Neural crest cell (in vitro differentiated cells): ENCODE data around the gene WWTR1. TPM values are rescaled to one million over a fixed set of nuclear protein-coding genes. Genes with fewer than 3 reads are reported as not detected.

Experiments
- DNase-seq: peaks from one replicate; pipeline ENCODE4 v3.0.0; 2021; ENCODE audit warnings: low read depth, mixed read lengths, low spot score
- H3K27ac Mint-ChIP-seq: one replicate; pipeline ENCODE4 v1.8.0; 2021; ENCODE audit warnings: mild to moderate bottlenecking, mixed read lengths; ENCODE audit not compliant: unreplicated experiment
- H3K27me3 Mint-ChIP-seq: 2 replicates; pipeline ENCODE4 v1.8.0; 2021; ENCODE audit warnings: low read depth, mild to moderate bottlenecking, mixed read lengths
- H3K36me3 Mint-ChIP-seq: 2 replicates; pipeline ENCODE4 v1.8.0; 2021; ENCODE audit warnings: low read depth, mild to moderate bottlenecking, mixed read lengths
- H3K4me1 Mint-ChIP-seq: 2 replicates; pipeline ENCODE4 v1.8.0; 2021; ENCODE audit warnings: mixed read lengths
- H3K4me3 Mint-ChIP-seq: one replicate; pipeline ENCODE4 v1.8.0; 2021; ENCODE audit warnings: mild to moderate bottlenecking, mixed read lengths
- H3K9me3 Mint-ChIP-seq: 2 replicates; pipeline ENCODE4 v1.8.0; 2021; ENCODE audit warnings: mixed read lengths
- CTCF ChIP-seq: fragments of 200-600 bp; sonication (generic); conservative IDR thresholded peaks from 2 replicates; pipeline ENCODE4 v1.5.0; 2021; ENCODE audit warnings: antibody characterized with exemption, mild to moderate bottlenecking
- total RNA-seq: library from RNA; stranded (reverse); gene quantifications from 2 replicates; pipeline ENCODE4 v1.2.1, GENCODE V29; 2021

WWTR1 gene
- total RNA-seq, 1 donor from 2014 or later, result 35.6 TPM

DNA sequence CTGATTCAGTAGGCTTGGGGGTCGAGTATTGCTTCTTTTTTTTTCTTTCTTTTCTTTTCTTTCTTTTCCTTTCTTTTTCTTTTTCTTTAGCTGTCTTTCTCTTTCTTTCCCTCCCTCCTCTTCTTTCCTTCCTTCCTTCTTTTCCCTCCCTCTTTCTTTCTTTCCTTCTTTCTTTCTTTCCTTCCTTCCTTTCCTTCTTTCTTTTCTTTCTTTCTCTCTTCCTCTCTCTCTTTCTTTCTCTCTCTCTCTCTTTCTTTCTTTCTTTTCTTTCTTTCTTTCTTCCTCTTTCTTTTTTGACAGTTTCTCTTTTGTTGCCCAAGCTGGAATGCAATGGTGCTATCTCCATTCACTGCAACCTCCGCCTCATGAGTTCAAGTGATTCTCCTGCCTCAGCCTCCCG, 147.3 kb downstream of the WWTR1 start:
- no peak for TF ChIP-seq CTCF
- DNase-seq, result no peak
- H3K27ac Mint-ChIP-seq, result no peak overlapping the region
- H3K4me1 Mint-ChIP-seq, result peaks cover 6% of the 10 kb centered on the region
- H3K27me3 Mint-ChIP-seq, result no peaks in the 10 kb centered on the region
- H3K4me3 Mint-ChIP-seq, result no peak overlapping the region
- no peaks in the 10 kb centered on the region for H3K9me3 Mint-ChIP-seq
- no peaks in the 10 kb centered on the region for H3K36me3 Mint-ChIP-seq

GRCh38 chr3:149509526-149509925, 148.3 kb downstream of the WWTR1 start:
- Mint-ChIP-seq H3K27me3 (no peaks in the 10 kb centered on the region), H3K4me1 (peaks cover 6% of the 10 kb centered on the region), H3K9me3 (no peaks in the 10 kb centered on the region), H3K4me3 (no peak overlapping the region), H3K27ac (no peak overlapping the region), H3K36me3 (no peaks in the 10 kb centered on the region)
- TF ChIP-seq CTCF, result no peak
- DNase-seq, result no peak

DNA sequence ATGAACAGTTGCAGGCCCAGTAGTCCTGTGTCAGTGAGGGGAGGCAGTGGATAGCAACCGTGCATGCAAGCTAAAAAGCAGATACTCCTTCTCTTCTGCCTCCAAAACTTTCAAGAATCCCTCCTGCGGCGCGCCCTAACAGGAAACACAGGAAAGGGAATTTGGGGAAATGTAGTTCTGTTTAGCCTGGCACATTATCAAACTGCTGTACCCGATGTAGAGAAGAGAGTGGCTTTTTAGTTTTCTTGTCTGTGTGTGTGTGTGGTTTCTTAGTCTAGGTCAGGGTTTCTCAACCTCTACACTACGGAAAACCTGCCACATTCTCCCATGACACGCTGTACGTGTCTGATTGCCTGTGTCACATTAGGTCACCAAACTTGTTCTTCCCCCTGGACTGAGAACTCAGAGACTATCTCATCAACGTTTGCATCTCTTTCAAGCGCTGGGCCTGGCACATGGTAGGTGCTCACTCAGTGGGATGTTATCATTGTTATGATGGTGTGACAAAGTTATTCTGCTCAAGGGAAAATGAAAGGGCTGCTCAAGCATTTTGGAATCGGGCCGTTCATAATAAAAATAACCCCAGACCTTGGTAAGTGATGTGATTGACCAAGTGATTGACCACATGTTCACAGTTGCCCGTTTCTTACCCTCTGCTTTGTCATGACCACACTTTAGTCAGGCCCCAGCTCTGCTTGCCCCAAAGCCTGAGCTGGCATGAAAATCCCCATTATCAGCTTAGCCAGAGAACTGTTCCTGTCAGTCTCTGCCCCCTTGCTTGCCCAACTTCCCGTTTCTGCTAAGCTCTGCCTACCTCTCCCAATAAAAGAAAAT, 150.1 kb downstream of the WWTR1 start:
- Mint-ChIP-seq H3K36me3 (no peaks in the 10 kb centered on the region), H3K27ac (no peak overlapping the region), H3K4me1 (peaks cover 10% of the 10 kb centered on the region), H3K27me3 (no peaks in the 10 kb centered on the region), H3K4me3 (no peak overlapping the region), H3K9me3 (no peaks in the 10 kb centered on the region)
- DNase-seq, result no peak
- no peak for TF ChIP-seq CTCF

- no peak overlapping the region for H3K27ac Mint-ChIP-seq
- H3K4me1 Mint-ChIP-seq, result peaks cover 4% of the 10 kb centered on the region
- H3K9me3 Mint-ChIP-seq, result no peaks in the 10 kb centered on the region
- no peaks in the 10 kb centered on the region for H3K27me3 Mint-ChIP-seq
- TF ChIP-seq CTCF, result no peak
- DNase-seq, result no peak
- no peak overlapping the region for H3K4me3 Mint-ChIP-seq
- H3K36me3 Mint-ChIP-seq, result no peaks in the 10 kb centered on the region
These were observed 150.9 kb downstream of the WWTR1 start for GRCh38 chr3:149506965-149507364.

GRCh38 chr3:149506540-149506939, 151.3 kb downstream of the WWTR1 start:
- H3K27me3 Mint-ChIP-seq, result no peaks in the 10 kb centered on the region
- no peaks in the 10 kb centered on the region for H3K36me3 Mint-ChIP-seq
- no peaks in the 10 kb centered on the region for H3K9me3 Mint-ChIP-seq
- no peak overlapping the region for H3K4me3 Mint-ChIP-seq
- H3K4me1 Mint-ChIP-seq, result peaks cover 4% of the 10 kb centered on the region
- DNase-seq, result no peak
- H3K27ac Mint-ChIP-seq, result peak overlapping the region; percentile 25
- TF ChIP-seq CTCF, result no peak
